Endothelial cell of umbilical vein (primary cell): Measurements from ENCODE around the gene CIBAR2. TPM values are rescaled to one million over a fixed set of nuclear protein-coding genes. Genes with fewer than 3 reads are reported as not detected.

Source experiments
- BruUV-seq: library from RNA; stranded (reverse); fragments of 400-500 nt; replicated peaks from 2 replicates; lab custom pipeline; 2021; lab: Mats Ljungman, UMichigan
- CTCF ChIA-PET: fragments of 300-600, 350-600 bp; sonication (Branson Sonifier 250); formaldehyde crosslinking; loops from one replicate; lab custom pipeline; 2021; ENCODE audit warnings: antibody characterized with exemption, inconsistent platforms; lab: Charles Lee
- POLR2A ChIA-PET: fragments of 300-600, 350-600 bp; sonication (Branson Sonifier 250); formaldehyde crosslinking; loops from one replicate; lab custom pipeline; 2021; ENCODE audit warnings: antibody characterized with exemption, inconsistent platforms; lab: Charles Lee
- DNase-seq: peaks from one replicate; pipeline ENCODE4 v3.0.0-alpha.2; 2011; ENCODE audit warnings: low read depth, low spot score
- FAIRE-seq: peaks from 2 replicates; lab custom pipeline; 2011; peaks lifted over from hg19 to GRCh38; lab: Jason Lieb, UNC
- H2AFZ ChIP-seq: 2 replicates; pipeline ENCODE4 v1.6.0; 2012; ENCODE audit warnings: low read depth, low read length, control low read depth, inconsistent platforms
- H3K27ac ChIP-seq: 2 replicates; pipeline ENCODE4 v1.5.1; 2011; ENCODE audit warnings: low read depth, mild to moderate bottlenecking, control low read depth, low read length, moderate library complexity; ENCODE audit not compliant: insufficient read depth
- H3K27me3 ChIP-seq, 2 experiments: 2 replicates each; pipeline versions ENCODE4 v1.6.0 to v1.6.1; 2011; ENCODE audit warnings: low read length in 2 of 2, mixed read lengths in 1 of 2; ENCODE audit not compliant: control insufficient read depth in 2 of 2, insufficient read depth in 2 of 2
- H3K36me3 ChIP-seq, 2 experiments: 2 replicates in 1 of 2; 3 replicates in 1 of 2; pipeline ENCODE4 v1.5.1; 2011; ENCODE audit warnings: low read length in 2 of 2, mild to moderate bottlenecking in 1 of 2, moderate library complexity in 1 of 2; ENCODE audit not compliant: control insufficient read depth in 2 of 2, insufficient read depth in 2 of 2; ENCODE audit errors: extremely low read depth in 1 of 2
- H3K4me1 ChIP-seq: 3 replicates; pipeline ENCODE4 v1.5.1; 2011; ENCODE audit warnings: mild to moderate bottlenecking, low read length; ENCODE audit not compliant: control insufficient read depth, insufficient read depth; ENCODE audit errors: extremely low read depth
- H3K4me2 ChIP-seq: 2 replicates; pipeline ENCODE4 v1.6.1; 2011; ENCODE audit warnings: low read length, control low read depth, mixed read lengths; ENCODE audit not compliant: insufficient read depth
- H3K4me3 ChIP-seq, 3 experiments: fragments of 200-600 bp in 1 of 3; sonication (generic), shearing (Covaris generic) in 1 of 3; replicated peaks in 1 of 3; 2 replicates each; pipeline ENCODE4 v1.5.1; 2011 to 2016; ENCODE audit warnings: control low read depth in 3 of 3, low read length in 3 of 3, mild to moderate bottlenecking in 2 of 3, inconsistent platforms in 1 of 3, low read depth in 1 of 3, moderate library complexity in 1 of 3; ENCODE audit not compliant: insufficient read depth in 1 of 3
- H3K79me2 ChIP-seq: 2 replicates; pipeline ENCODE4 v1.6.0; 2012; ENCODE audit warnings: low read length, inconsistent platforms; ENCODE audit not compliant: control insufficient read depth, insufficient read depth
- H3K9ac ChIP-seq: replicated peaks from 2 replicates; pipeline ENCODE3; 2011; ENCODE audit warnings: low read length, control low read depth; ENCODE audit not compliant: insufficient read depth; ENCODE audit errors: extremely low read depth
- H3K9me1 ChIP-seq: replicated peaks from 3 replicates; pipeline ENCODE4 v1.6.0; 2011; ENCODE audit warnings: mild to moderate bottlenecking, low read length; ENCODE audit not compliant: control insufficient read depth, insufficient read depth; ENCODE audit errors: extremely low read depth
- H3K9me3 ChIP-seq: replicated peaks from 2 replicates; pipeline ENCODE4 v1.5.1; 2012; ENCODE audit warnings: low read length, inconsistent platforms; ENCODE audit not compliant: control insufficient read depth, insufficient read depth
- H4K20me1 ChIP-seq: replicated peaks from 2 replicates; pipeline ENCODE3; 2011; ENCODE audit warnings: mild to moderate bottlenecking, low read length; ENCODE audit not compliant: control insufficient read depth, insufficient read depth; ENCODE audit errors: extremely low read depth
- EZH2 ChIP-seq: IDR thresholded peaks from 2 replicates; pipeline ENCODE4 v1.6.1; 2012; ENCODE audit warnings: borderline replicate concordance, low read depth, mild to moderate bottlenecking, moderate library complexity, low read length, inconsistent platforms; ENCODE audit not compliant: severe bottlenecking
- FOS ChIP-seq: IDR thresholded peaks from 2 replicates; pipeline ENCODE4 v1.6.1; 2011; ENCODE audit warnings: mild to moderate bottlenecking, low read length, moderate library complexity, borderline replicate concordance; ENCODE audit not compliant: insufficient read depth
- GATA2 ChIP-seq: IDR thresholded peaks from 2 replicates; pipeline ENCODE4 v1.7.0; 2011; ENCODE audit warnings: low read depth, mild to moderate bottlenecking, moderate library complexity, mixed read lengths, low read length; ENCODE audit not compliant: insufficient read length, insufficient read depth
- JUN ChIP-seq: IDR thresholded peaks from 2 replicates; pipeline ENCODE4 v1.6.1; 2011; ENCODE audit warnings: borderline replicate concordance, low read depth; ENCODE audit not compliant: insufficient read length, insufficient read depth
- MYC ChIP-seq: IDR thresholded peaks from one replicate; pipeline ENCODE4 v1.6.1; 2011; ENCODE audit warnings: mild to moderate bottlenecking, low read depth, low read length
- POLR2A ChIP-seq: IDR thresholded peaks from 2 replicates; pipeline ENCODE4 v1.6.1; 2012; ENCODE audit warnings: low read depth, mild to moderate bottlenecking, control low read depth, low read length
- POLR2AphosphoS5 ChIP-seq: IDR thresholded peaks from 2 replicates; pipeline ENCODE4 v1.6.1; 2012; ENCODE audit warnings: low read depth, mild to moderate bottlenecking, control low read depth, low read length, moderate library complexity; ENCODE audit not compliant: insufficient read depth
- dilution Hi-C: fragments of 300-500 bp; cut with MboI; formaldehyde crosslinking; loops from one replicate; pipeline ENCODE4 v1.15.0; 2019; ENCODE audit warnings: low sequenced_read_pairs; ENCODE audit not compliant: extremely low pct_ligation_motif_present
- intact Hi-C: fragments of 100-400 bp; cut with micrococcal nuclease; formaldehyde crosslinking; loops from one replicate; pipeline ENCODE4 v1.10.0; 2022
- polyA plus RNA-seq, 4 experiments: library from polyadenylated mRNA; depleted of rRNA in 3 of 4; stranded (reverse) in 3 of 4; unstranded in 1 of 4; fragments of >200 nt; gene quantifications; 2 replicates each; pipeline versions ENCODE4 v1.2.1 to v1.2.3, GENCODE V29; 2011 to 2012; ENCODE audit warnings: missing spikeins in 1 of 4
- total RNA-seq: library from RNA; stranded (reverse); gene quantifications from 2 replicates; pipeline ENCODE4 v1.2.3, GENCODE V29; 2021
- TF ChIP-seq, protein P1 (sequence below): IDR thresholded peaks from 2 replicates; pipeline ENCODE4 v1.6.1; 2011; ENCODE audit not compliant: insufficient read depth, insufficient read length
- TF ChIP-seq, protein P2 (sequence below), 2 donors: IDR thresholded peaks; 1 replicate in 1 of 2; 2 replicates in 1 of 2; pipeline ENCODE4 v1.5.1; 2011; ENCODE audit warnings: low read length in 2 of 2, mild to moderate bottlenecking in 2 of 2, moderate library complexity in 2 of 2, control low read depth in 1 of 2, inconsistent platforms in 1 of 2, low read depth in 1 of 2; ENCODE audit not compliant: insufficient read depth in 1 of 2; ENCODE audit errors: extremely low read depth in 1 of 2

Gene CIBAR2
- total and polyA plus RNA-seq, 2 donors (not counting 3 experiments of a cell fraction or from before 2014, with no cell fraction given), result 0.07 TPM; not detected in 1

DNA sequence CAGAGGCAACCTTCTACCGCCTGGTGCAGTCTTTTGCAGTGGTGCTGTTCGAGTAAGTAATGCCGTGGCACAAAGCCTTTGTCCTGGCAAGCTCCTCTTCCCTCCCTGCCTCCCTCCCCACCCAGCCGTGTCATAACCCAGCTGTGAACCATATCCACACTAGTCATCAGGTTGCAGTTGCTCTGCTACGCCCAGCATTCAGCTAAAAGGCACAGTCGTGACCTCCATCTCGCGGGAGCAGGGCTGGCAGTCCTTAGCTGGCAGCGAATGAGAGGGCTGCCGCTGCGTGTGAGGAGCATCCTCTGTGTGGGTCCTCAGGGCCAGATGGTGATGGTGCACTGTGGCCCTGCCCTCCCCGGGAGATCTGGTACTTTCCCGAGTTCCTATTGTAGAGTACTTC, 39.3 kb downstream of the CIBAR2 start:
- intact Hi-C loops (no loop called here), dilution Hi-C loops (no loop called here)
- Histone ChIP-seq H3K9me3 (no peaks in the 10 kb centered on the region), H4K20me1 (no peaks in the 10 kb centered on the region), H3K9me1 (no peaks in the 10 kb centered on the region), H3K4me2 (no peak overlapping the region), H3K4me3 (no peak overlapping the region), H3K4me1 (no peaks in the 10 kb centered on the region), H2AFZ (no peak overlapping the region), H3K36me3 (no peaks in the 10 kb centered on the region), H3K27ac (no peak overlapping the region), H3K27me3 (no peaks in the 10 kb centered on the region), H3K9ac (no peak overlapping the region), H3K79me2 (no peaks in the 10 kb centered on the region)
- FAIRE-seq (no peak), DNase-seq (no peak)
- POLR2A ChIA-PET, result no interaction called here
- no TSS peak for BruUV-seq
- CTCF ChIA-PET, result interaction anchor here (0.6 to 2.2 kb wide), 4 partner anchors 14 to 102 kb away, joined by 3 to 9 read pairs (median 3); no protein-coding TSS in a partner anchor
- TF ChIP-seq POLR2AphosphoS5 (no peak), FOS (no peak), GATA2 (no peak), MYC (no peak), JUN (no peak), POLR2A (no peak), EZH2 (no peak)
- TF ChIP-seq, protein P1, sequence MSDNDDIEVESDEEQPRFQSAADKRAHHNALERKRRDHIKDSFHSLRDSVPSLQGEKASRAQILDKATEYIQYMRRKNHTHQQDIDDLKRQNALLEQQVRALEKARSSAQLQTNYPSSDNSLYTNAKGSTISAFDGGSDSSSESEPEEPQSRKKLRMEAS, result no peak
- TF ChIP-seq, protein P2, sequence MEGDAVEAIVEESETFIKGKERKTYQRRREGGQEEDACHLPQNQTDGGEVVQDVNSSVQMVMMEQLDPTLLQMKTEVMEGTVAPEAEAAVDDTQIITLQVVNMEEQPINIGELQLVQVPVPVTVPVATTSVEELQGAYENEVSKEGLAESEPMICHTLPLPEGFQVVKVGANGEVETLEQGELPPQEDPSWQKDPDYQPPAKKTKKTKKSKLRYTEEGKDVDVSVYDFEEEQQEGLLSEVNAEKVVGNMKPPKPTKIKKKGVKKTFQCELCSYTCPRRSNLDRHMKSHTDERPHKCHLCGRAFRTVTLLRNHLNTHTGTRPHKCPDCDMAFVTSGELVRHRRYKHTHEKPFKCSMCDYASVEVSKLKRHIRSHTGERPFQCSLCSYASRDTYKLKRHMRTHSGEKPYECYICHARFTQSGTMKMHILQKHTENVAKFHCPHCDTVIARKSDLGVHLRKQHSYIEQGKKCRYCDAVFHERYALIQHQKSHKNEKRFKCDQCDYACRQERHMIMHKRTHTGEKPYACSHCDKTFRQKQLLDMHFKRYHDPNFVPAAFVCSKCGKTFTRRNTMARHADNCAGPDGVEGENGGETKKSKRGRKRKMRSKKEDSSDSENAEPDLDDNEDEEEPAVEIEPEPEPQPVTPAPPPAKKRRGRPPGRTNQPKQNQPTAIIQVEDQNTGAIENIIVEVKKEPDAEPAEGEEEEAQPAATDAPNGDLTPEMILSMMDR (IDR thresholded peaks at IDR 0.05; ENCODE audit: extremely low read depth in 1 of 2, insufficient read depth in 1 of 2, low read depth in 1 of 2, low read length in 2 of 2), result no peak
